Measurements from ENCODE around the gene PPP1R12A. TPM values are rescaled to one million over a fixed set of nuclear protein-coding genes. Genes with fewer than 3 reads are reported as not detected.

Gene PPP1R12A
- total RNA-seq, 2 donors from 2014 or later, result 112 to 131 TPM

- DNase-seq (ENCODE audit: low spot score), result no peak
- H3K36me3 Mint-ChIP-seq, result peaks cover 13% of the 10 kb centered on the region
- no peak for ATAC-seq
- no peaks in the 10 kb centered on the region for H3K9me3 Mint-ChIP-seq
- peaks cover 46 to 52% of the 10 kb centered on the region in 2 donors for H3K4me1 Mint-ChIP-seq (ENCODE audit: low read depth in 2 of 2)
- no peak overlapping the region for H3K4me3 Mint-ChIP-seq
- peak overlapping the region in 1 of 2 donors; percentile 40 for H3K27ac Mint-ChIP-seq
- H3K27me3 Mint-ChIP-seq, result no peaks in the 10 kb centered on the region
These were observed 63.3 kb downstream of the PPP1R12A start for GRCh38 chr12:79871621-79872020.

- no peak for ATAC-seq
- no peak for DNase-seq (ENCODE audit: low spot score)
- Mint-ChIP-seq H3K36me3 (peaks cover 13% of the 10 kb centered on the region), H3K4me1 (ENCODE audit: low read depth in 2 of 2) (peaks cover 48 to 52% of the 10 kb centered on the region in 2 donors), H3K4me3 (no peak overlapping the region), H3K27me3 (no peaks in the 10 kb centered on the region), H3K9me3 (no peaks in the 10 kb centered on the region), H3K27ac (no peak overlapping the region)
These were observed 64.0 kb downstream of the PPP1R12A start for GRCh38 chr12:79870916-79871315.

DNA sequence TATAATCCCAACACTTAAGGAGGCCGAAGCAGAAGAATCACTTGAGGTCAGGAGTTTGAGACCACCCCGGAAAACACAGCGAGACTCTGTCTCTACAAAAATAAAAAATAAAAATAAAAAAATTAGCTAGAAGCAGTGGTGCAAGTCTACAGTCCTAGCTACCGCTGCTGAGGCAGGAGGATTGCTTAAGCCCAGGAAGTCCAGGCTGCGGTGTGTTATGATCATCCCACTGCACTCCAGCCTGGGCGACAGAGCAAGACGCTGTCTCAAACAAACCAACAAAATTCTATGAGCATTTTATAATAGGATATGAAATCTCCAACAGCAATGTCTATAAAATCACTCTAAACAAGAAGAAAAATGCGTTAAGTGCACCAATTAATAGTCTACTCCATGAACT lies 75.3 kb downstream of the PPP1R12A start:
- Mint-ChIP-seq H3K27ac (no peak overlapping the region), H3K9me3 (no peaks in the 10 kb centered on the region), H3K4me3 (no peak overlapping the region), H3K4me1 (ENCODE audit: low read depth in 2 of 2) (peaks cover 49 to 53% of the 10 kb centered on the region in 2 donors), H3K36me3 (peaks cover 11% of the 10 kb centered on the region), H3K27me3 (no peaks in the 10 kb centered on the region)
- ATAC-seq (no peak), DNase-seq (ENCODE audit: low spot score) (no peak)

DNA sequence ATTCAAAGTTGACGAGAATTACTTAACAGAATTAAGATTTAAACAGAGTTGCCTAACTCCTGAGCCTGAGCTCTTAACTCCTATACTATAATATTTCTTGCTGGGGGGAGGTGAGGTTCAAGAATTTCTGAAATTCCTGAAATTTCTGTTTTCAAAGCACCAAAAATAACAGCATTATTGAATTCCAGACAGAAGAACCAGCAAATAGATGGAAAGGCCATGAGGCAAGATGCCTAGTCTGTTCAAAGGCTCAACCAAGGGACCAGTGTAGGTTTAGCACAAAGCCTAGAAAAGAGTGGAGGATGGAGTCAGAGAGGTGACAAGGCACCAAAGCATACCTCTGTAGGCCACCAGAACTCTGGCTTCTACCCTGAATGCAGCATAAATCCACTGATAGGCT lies 76.4 kb downstream of the PPP1R12A start:
- Mint-ChIP-seq H3K4me3 (no peak overlapping the region), H3K4me1 (ENCODE audit: low read depth in 2 of 2) (peaks cover 41 to 43% of the 10 kb centered on the region in 2 donors), H3K9me3 (no peaks in the 10 kb centered on the region), H3K27me3 (no peaks in the 10 kb centered on the region), H3K27ac (no peak overlapping the region), H3K36me3 (peaks cover 11% of the 10 kb centered on the region)
- no peak for DNase-seq (ENCODE audit: low spot score)
- ATAC-seq, result no peak

DNA sequence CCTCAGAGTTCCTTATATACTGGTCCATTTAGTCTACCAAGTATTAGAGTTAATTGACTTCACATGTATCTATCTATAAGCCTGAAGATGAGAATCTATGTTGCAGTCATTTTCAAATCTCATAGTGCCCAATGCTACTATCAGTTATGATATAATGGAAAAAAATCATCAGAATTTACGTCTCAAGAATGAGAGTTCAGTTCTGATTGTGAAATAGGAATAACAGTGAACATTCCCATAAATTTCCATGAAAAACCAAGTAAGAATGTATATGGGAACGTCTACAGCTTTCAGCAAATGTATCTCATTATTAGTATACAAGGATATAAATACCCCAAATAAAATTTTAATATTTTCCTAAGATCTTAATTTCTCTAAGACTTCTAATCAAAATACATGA lies 77.2 kb downstream of the PPP1R12A start:
- H3K4me3 Mint-ChIP-seq, result no peak overlapping the region
- H3K9me3 Mint-ChIP-seq, result no peaks in the 10 kb centered on the region
- DNase-seq (ENCODE audit: low spot score) (no peak), ATAC-seq (no peak)
- peaks cover 34 to 37% of the 10 kb centered on the region in 2 donors for H3K4me1 Mint-ChIP-seq (ENCODE audit: low read depth in 2 of 2)
- no peak overlapping the region for H3K27ac Mint-ChIP-seq
- H3K36me3 Mint-ChIP-seq, result peaks cover 9% of the 10 kb centered on the region
- H3K27me3 Mint-ChIP-seq, result no peaks in the 10 kb centered on the region

- peaks cover 3% of the 10 kb centered on the region for H3K9me3 Mint-ChIP-seq
- no peaks in the 10 kb centered on the region for H3K27me3 Mint-ChIP-seq
- peak overlapping the region; percentile 33 for H3K4me3 Mint-ChIP-seq
- peak overlapping the region; percentile 20 to 54 for H3K27ac Mint-ChIP-seq
- DNase-seq (ENCODE audit: low spot score) (no peak), ATAC-seq (no peak)
- peaks cover 32 to 37% of the 10 kb centered on the region in 2 donors for H3K4me1 Mint-ChIP-seq (ENCODE audit: low read depth in 2 of 2)
- H3K36me3 Mint-ChIP-seq, result peaks cover 13% of the 10 kb centered on the region
These were observed 84.1 kb downstream of the PPP1R12A start for GRCh38 chr12:79850610-79851299.

DNA sequence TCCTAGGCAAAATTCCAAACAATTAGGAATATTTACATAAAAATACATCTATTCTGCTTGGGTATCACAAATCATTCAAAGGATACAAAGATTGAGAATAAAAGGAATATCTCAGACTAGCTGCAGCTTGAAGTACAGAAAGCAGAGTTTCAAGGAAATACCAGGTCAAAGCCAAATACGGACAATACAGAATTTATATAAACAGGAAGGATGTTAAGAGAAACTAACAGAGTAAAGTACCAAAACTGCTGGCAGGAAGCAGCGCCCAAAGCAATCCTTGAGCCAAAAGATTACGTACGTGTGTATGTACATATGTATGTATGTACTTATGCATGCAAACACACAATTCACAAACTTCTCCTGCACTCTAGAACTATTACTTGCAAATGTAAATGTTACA lies 86.6 kb downstream of the PPP1R12A start:
- Mint-ChIP-seq H3K36me3 (peaks cover 29% of the 10 kb centered on the region), H3K27ac (peak overlapping the region; percentile 43 to 59), H3K9me3 (peaks cover 3% of the 10 kb centered on the region), H3K27me3 (no peaks in the 10 kb centered on the region), H3K4me1 (ENCODE audit: low read depth in 2 of 2) (peaks cover 36 to 52% of the 10 kb centered on the region in 2 donors), H3K4me3 (peak overlapping the region; percentile 45)
- ATAC-seq (peak in 1 of 2 donors; percentile 63), DNase-seq (ENCODE audit: low spot score) (no peak)

DNA sequence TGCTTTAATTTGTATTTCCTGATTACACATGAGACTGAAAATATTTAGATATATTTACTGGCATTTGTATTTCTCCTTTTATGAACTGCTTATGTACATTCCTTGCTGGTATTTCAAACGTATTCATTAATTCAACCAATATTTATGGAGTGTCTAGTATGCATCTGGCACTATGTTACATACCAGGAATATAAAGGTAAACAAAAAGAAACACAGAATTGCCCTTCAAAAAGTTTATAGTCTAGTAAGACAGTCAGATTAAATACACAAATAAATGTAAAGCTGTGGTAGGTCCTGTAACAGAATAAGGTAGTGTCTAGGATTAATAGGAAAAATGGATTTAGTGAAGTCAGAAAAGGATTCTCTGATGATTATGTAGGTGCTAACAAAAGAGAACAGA lies 87.5 kb downstream of the PPP1R12A start:
- peaks cover 38 to 59% of the 10 kb centered on the region in 2 donors for H3K4me1 Mint-ChIP-seq (ENCODE audit: low read depth in 2 of 2)
- peaks cover 3% of the 10 kb centered on the region for H3K9me3 Mint-ChIP-seq
- no peaks in the 10 kb centered on the region for H3K27me3 Mint-ChIP-seq
- DNase-seq (ENCODE audit: low spot score), result no peak
- no peak overlapping the region for H3K4me3 Mint-ChIP-seq
- peaks cover 29% of the 10 kb centered on the region for H3K36me3 Mint-ChIP-seq
- H3K27ac Mint-ChIP-seq, result peak overlapping the region; percentile 22 to 53
- no peak for ATAC-seq

- H3K4me1 Mint-ChIP-seq (ENCODE audit: low read depth in 2 of 2), result peaks cover 47 to 62% of the 10 kb centered on the region in 2 donors
- H3K27ac Mint-ChIP-seq, result no peak overlapping the region
These were observed 90.2 kb downstream of the PPP1R12A start for GRCh38 chr12:79844693-79845092.

GRCh38 chr12:79843978-79844377 lies 90.9 kb downstream of the PPP1R12A start:
- peaks cover 49 to 62% of the 10 kb centered on the region in 2 donors for H3K4me1 Mint-ChIP-seq (ENCODE audit: low read depth in 2 of 2)
- no peak for ATAC-seq
- DNase-seq (ENCODE audit: low spot score), result no peak
- H3K9me3 Mint-ChIP-seq, result peaks cover 11% of the 10 kb centered on the region
- no peak overlapping the region for H3K4me3 Mint-ChIP-seq
- no peaks in the 10 kb centered on the region for H3K27me3 Mint-ChIP-seq
- H3K36me3 Mint-ChIP-seq, result peaks cover 31% of the 10 kb centered on the region
- no peak overlapping the region for H3K27ac Mint-ChIP-seq

More at GRCh38 chr12:79844693-79845092, 90.2 kb downstream of the PPP1R12A start:
- Mint-ChIP-seq H3K27me3 (no peaks in the 10 kb centered on the region), H3K9me3 (peaks cover 4% of the 10 kb centered on the region), H3K4me3 (no peak overlapping the region), H3K36me3 (peaks cover 24% of the 10 kb centered on the region)
- DNase-seq (ENCODE audit: low spot score) (no peak), ATAC-seq (no peak)

- ATAC-seq, result no peak
- peaks cover 50 to 54% of the 10 kb centered on the region in 2 donors for H3K4me1 Mint-ChIP-seq (ENCODE audit: low read depth in 2 of 2)
- no peak overlapping the region for H3K4me3 Mint-ChIP-seq
- DNase-seq (ENCODE audit: low spot score), result no peak
- peak overlapping the region in 1 of 2 donors; percentile 67 for H3K27ac Mint-ChIP-seq
- peaks cover 39% of the 10 kb centered on the region for H3K36me3 Mint-ChIP-seq
- H3K27me3 Mint-ChIP-seq, result no peaks in the 10 kb centered on the region
- H3K9me3 Mint-ChIP-seq, result peaks cover 16% of the 10 kb centered on the region
These were observed 92.3 kb downstream of the PPP1R12A start for GRCh38 chr12:79842630-79843029.

GRCh38 chr12:79841878-79842265 lies 93.0 kb downstream of the PPP1R12A start:
- Mint-ChIP-seq H3K36me3 (peaks cover 41% of the 10 kb centered on the region), H3K27ac (peak overlapping the region; percentile 3 to 30)
- no peak for ATAC-seq

DNA sequence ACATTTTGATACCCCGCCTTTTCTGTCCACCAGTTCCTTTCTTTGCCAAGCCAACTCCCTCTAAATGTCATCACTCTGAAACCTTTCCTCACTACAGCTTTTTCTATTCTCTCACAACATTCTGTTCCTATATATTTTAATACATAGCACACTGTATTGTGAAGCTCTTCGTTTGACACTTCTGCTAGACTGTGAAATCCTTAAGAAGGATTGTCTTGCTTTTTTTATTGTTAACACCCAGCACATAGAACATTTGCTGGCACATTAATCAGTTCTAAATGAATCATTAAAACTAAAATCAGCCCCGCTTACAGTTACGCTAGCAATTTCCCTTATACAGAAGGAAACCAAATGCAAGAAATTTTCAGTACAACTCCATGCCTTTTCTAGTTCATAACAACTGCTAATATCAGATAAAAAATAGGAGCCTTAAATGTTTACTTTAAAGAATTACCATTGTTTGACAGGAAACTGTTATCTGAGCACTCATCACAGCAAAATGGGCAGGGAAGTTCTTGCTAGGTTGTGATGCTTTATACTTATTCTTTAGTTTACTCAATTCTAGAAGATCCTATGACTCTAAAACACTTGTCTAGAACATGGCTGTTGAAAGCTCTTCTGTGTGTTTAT lies 93.5 kb downstream of the PPP1R12A start:
- no peak for ATAC-seq
- Mint-ChIP-seq H3K27me3 (no peaks in the 10 kb centered on the region), H3K4me1 (ENCODE audit: low read depth in 2 of 2) (peaks cover 42 to 49% of the 10 kb centered on the region in 2 donors), H3K27ac (peak overlapping the region; percentile 3 to 30), H3K4me3 (no peak overlapping the region), H3K36me3 (peaks cover 41% of the 10 kb centered on the region), H3K9me3 (peaks cover 16% of the 10 kb centered on the region)
- DNase-seq (ENCODE audit: low spot score), result no peak

More at GRCh38 chr12:79841878-79842265, 93.0 kb downstream of the PPP1R12A start:
- peaks cover 46 to 49% of the 10 kb centered on the region in 2 donors for H3K4me1 Mint-ChIP-seq (ENCODE audit: low read depth in 2 of 2)
- H3K4me3 Mint-ChIP-seq, result no peak overlapping the region
- no peak for DNase-seq (ENCODE audit: low spot score)
- no peaks in the 10 kb centered on the region for H3K27me3 Mint-ChIP-seq
- H3K9me3 Mint-ChIP-seq, result peaks cover 16% of the 10 kb centered on the region

DNA sequence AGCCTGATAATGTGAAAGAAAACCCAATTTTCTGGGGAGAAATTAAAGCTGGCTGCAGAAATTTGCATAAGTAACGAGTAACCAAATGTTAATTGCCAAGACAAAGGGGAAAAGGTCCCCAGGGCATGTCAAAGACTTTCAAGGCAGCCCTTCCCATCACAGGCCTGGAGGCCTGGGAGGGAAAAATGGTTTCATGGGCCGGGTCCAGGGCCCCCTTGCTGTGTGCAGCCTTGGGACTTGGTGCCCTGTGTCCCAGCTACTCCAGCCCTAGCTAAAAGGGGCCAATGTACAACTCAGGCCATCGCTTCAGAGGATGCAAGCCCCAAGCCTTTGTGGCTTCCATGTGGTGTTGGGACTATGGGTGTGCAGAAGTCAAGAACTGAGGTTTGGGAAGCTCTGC lies 96.5 kb downstream of the PPP1R12A start:
- H3K4me1 Mint-ChIP-seq (ENCODE audit: low read depth in 2 of 2), result peaks cover 49 to 55% of the 10 kb centered on the region in 2 donors
- H3K36me3 Mint-ChIP-seq, result peaks cover 24% of the 10 kb centered on the region
- ATAC-seq (no peak), DNase-seq (ENCODE audit: low spot score) (no peak)
- no peaks in the 10 kb centered on the region for H3K27me3 Mint-ChIP-seq
- no peak overlapping the region for H3K4me3 Mint-ChIP-seq
- no peak overlapping the region for H3K27ac Mint-ChIP-seq
- H3K9me3 Mint-ChIP-seq, result peaks cover 16% of the 10 kb centered on the region

Data from natural killer cell treated with Interleukin-12 subunit alpha and Interleukin-12 subunit beta and Interleukin-15 and Interleukin-18, amount 100 ng/mL, for 72 hours (primary cell).